Frontal cortex (tissue), 4 donors: ENCODE results near the gene NBEAL2. TPM values are rescaled to one million over a fixed set of nuclear protein-coding genes. Genes with fewer than 3 reads are reported as not detected.

ENCODE experiments used
- DNase-seq, 2 donors: peaks; one replicate each; pipeline ENCODE4 v3.0.0; 2012; ENCODE audit warnings: low spot score in 2 of 2
- FAIRE-seq: peaks from 2 replicates; lab custom pipeline; 2012; peaks lifted over from hg19 to GRCh38; lab: Jason Lieb, UNC
- total RNA-seq: library from RNA; depleted of rRNA; stranded (reverse); fragments of >200 nt; gene quantifications from one replicate; pipeline ENCODE4 v1.2.3, GENCODE V29; 2014
- donor health status: control.
- donor health status: control.
- donor health status: control.

The NBEAL2 gene
- total RNA-seq, 1 donor from 2014 or later: 4.9 TPM

DNA sequence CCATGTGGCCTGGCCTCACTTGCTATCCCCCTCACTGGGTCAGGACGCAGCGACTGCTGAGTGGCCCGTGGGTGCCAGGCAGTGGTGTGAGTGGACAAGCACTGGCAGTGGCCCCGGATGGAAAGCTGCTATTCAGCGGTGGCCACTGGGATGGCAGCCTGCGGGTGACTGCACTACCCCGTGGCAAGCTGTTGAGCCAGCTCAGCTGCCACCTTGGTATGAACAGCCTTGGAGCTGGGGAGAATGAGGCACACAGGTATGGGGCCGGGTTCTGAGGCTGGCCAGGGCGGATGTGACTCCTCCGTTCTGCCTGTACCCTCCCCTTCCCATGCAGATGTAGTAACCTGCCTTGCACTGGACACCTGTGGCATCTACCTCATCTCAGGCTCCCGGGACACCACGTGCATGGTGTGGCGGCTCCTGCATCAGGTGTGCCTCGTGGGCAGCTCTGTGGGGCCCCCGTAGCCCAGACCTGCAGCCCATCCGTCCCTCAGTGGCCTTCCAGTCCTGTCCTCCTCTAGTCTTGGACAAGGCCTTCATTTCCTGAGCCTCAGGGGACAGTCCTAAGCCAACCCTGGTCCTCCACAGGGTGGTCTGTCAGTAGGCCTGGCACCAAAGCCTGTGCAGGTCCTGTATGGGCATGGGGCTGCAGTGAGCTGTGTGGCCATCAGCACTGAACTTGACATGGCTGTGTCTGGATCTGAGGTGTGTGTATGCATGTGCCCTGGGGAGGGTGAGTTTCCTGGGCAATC, 28.2 kb downstream of the NBEAL2 start:
- no peak for FAIRE-seq
- peak in 1 of 2 donors; percentile 15 for DNase-seq

DNA sequence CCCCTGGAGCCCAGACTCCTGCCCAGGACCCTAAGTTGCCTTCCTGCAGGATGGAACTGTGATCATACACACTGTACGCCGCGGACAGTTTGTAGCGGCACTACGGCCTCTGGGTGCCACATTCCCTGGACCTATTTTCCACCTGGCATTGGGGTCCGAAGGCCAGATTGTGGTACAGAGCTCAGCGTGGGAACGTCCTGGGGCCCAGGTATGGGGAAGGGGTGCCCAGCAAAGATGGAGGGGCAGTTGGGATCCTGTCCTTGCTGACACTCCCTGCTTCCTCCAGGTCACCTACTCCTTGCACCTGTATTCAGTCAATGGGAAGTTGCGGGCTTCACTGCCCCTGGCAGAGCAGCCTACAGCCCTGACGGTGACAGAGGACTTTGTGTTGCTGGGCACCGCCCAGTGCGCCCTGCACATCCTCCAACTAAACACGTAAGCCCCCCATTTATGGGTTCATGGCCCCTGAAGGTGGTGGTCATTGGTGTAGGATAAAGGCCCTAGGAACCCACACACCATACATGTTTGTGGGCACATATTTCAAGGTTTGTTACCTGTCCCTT, 28.8 kb downstream of the NBEAL2 start:
- FAIRE-seq: no peak
- DNase-seq: no peak

DNA sequence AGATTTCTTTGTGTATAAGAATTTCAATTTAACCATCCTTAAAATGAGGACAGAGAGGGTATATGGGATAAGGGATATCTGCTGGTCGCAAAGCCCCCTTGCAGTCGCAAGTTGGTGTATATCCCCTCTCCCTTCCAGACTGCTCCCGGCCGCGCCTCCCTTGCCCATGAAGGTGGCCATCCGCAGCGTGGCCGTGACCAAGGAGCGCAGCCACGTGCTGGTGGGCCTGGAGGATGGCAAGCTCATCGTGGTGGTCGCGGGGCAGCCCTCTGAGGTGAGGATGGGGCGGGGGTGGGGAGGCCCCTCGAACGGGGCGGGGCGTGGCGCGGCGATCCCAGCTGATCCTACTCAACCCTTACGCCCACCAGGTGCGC, 29.4 kb downstream of the NBEAL2 start:
- FAIRE-seq (no peak), DNase-seq (no peak)

DNA sequence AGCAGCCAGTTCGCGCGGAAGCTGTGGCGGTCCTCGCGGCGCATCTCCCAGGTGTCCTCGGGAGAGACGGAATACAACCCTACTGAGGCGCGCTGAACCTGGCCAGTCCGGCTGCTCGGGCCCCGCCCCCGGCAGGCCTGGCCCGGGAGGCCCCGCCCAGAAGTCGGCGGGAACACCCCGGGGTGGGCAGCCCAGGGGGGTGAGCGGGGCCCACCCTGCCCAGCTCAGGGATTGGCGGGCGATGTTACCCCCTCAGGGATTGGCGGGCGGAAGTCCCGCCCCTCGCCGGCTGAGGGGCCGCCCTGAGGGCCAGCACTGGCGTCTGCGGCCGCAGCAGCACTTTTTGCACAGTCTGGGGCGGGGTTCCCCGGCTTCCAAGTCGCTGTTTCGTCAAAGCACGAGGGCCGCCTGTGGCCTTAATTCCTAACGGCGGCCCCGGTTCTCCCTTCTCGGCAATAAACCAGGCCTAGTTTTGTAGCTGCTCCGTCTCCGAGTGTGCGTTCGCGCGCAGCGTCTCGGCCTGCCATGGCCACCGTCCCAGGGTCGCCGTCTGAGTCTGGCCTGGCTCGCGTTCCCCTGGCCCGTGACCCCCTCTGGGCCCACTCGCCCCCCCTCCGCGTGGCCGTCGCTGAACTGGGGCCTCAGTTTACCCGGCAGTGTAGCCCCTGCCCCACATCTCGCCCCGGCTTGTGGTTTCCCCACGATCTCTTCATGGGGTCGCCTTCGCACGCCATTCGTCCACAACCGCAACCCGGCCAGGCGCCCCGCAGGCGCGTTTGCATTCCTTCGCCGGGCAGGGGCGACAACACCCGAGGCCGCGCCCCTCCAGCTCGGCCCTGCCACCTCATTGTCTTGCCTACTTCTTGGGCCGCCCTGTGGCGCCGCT, 30.0 kb downstream of the NBEAL2 start:
- FAIRE-seq: no peak

DNA sequence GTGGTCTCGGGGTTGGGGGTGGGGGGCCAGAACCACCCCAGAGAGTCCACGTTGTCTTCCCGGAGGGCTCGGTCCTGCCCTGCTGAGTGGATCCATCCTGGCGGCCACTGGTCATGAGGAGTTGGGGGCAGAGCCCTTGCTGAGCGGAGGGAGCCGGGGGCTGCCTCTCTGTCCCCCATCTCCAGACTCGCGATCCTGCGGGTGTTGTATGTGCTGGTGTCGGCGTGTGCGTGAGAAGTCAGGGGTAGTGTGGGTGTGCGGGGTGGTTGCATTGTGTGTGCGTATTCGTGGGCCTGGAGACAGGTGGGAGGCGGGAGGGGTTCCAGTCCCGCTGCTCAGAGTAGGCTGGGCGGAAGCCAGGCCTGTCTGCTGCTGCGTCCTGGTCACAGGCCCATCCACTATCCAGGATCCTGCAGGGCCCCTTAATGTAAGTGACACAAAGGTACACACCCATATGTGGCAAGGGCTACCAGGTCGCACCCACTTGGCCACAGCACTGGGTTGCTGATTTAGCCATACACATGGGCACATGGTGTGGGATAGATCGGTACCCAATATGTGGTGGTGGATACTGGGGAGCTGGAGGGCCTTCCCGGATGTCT, 30.7 kb downstream of the NBEAL2 start:
- DNase-seq (peak in 1 of 2 donors; percentile 30), FAIRE-seq (no peak)

More for the DNA sequence above, 30.0 kb downstream of the NBEAL2 start:
- peak; percentile 98 to 100 for DNase-seq

DNA sequence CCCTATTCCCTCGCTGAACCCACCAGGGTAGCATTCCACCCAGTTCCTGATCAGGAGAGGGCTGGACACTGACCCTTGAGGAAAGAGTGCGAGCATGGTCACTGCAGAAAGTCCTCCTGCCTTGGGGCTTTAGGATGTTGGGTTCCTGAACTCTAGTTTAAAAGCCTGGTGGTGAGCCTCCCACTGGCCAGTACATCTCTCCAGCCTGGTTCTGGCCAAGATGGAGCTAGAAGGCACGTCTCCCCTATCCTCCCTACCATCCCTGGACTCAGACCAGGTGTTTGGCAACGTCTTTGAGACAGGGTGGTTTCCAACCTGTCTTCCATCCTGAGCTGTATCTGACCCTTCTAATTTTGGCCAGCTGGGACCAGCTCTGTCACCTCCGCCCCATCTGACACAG, 31.4 kb downstream of the NBEAL2 start:
- FAIRE-seq (no peak), DNase-seq (no peak)

DNA sequence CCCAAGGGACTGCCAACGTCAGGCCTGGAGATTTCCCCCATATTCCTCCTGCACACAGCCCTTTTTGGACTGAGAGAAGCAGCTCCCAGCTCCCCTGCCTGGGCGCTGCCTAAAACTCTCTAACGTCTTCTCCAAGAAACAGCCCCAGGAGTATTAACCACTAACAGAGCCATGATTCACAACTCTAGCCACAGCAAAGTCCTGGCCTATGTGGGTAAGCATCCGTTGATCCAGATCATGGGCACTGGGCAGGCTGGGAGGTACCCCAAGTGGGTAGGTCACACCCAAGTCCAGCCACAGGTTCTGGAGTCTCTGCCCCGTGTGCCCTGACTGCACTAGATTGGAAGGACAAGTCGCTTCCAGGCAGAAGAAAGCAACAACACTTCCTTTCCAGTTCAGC, 31.9 kb downstream of the NBEAL2 start:
- FAIRE-seq: no peak

DNA sequence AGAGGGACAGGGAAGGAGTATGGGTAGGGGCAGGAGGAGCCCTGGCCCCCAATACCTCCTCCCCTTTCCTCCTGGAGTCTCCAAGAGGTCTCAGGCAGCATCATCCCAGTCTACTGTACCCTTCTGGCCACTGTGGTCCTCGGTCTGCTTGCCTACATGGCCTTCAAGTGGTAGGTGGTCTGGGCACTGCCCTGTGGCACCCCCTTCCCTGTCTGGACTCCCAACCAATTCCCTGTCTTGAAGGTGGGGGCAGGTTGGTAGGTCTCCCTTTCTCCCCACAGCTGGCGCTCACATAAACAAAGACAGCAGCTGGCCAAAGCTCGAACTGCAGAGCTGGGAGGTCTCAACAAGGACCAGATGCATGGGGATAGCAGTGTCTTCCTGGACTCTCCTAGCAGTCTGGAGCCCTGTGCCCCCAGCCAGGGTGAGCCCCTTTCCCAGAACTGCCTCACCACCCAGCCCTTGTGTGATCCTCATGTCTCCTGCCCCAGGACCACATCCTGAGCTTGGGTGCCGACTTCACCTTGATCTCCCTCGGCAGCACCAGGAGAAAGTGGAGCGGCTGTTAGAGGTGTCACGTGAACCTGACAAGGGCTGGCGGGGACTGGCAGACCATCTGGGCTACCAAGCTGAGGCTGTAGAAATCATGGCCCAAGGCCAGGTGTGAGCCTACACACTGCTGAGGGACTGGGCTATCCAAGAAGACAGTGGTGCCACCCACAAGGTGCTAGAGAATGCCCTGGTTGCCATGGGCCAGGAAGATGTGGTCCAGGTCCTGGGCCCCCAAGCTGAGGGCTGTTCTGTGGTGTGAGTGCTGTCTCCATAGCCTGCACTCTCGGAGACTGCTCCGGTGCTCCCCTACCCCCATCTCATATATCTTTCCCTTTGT, 33.1 kb downstream of the NBEAL2 start:
- FAIRE-seq: no peak
- peak in 1 of 2 donors; percentile 24 for DNase-seq

More for the DNA sequence above, 31.9 kb downstream of the NBEAL2 start:
- DNase-seq: no peak

DNA sequence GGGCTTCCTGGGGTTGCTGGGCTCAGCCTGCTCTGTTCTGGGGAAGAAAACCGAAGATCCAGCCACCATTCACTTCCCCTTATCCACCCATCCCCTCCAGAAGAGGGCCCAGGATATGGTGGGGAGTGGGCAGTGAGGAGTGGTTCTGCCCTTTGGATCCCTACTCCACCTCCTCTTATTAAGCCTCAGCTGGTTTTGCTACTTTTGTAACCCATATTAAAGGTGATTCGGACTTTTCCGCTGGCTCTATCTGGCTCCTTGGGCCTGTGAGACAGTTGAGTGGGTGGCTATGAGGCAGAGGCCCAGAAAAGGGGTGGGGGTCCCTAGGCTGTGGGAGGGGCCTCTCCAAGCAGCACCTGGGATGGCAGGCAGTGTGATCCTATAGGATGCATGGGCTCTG, 33.8 kb downstream of the NBEAL2 start:
- DNase-seq (no peak), FAIRE-seq (no peak)

DNA sequence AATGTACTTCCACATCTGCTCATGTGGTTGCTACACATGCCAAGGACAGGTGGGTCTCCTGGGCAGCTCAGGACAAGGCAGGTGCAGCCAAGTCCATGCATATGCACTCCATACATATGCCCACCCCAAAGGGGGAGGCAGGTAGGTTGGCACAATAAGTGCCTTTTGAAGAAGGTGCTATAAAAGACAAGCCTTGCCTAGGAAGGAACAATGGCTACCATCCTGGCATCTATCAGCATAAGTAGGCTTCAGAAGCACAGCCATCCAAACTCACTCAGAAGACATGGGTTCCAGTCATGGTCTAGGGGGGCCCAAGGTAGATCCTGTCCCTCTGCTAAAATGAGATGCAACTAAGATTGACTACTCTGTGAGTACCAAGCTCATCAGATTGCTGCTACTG, 34.6 kb downstream of the NBEAL2 start:
- no peak for FAIRE-seq
- DNase-seq: no peak

DNA sequence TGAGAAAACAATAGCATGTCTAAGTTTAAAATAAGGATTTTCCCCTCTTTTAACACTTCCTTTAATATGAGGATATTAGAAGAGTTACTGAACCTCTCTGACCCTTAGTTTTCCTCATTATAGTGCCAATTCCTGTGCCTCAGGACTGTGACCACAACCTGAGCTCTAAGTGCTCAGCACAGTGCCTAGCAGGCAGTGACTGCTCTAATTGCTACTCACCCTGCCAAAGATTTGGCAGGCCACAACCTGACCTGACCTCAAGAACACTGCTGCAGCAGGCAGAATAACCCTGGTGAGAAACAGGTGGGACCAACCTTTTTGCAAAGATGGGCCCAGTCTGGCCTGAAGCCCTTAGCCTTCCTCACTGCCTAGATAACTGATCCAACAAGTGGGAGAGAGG, 35.7 kb downstream of the NBEAL2 start:
- DNase-seq (no peak), FAIRE-seq (no peak)

DNA sequence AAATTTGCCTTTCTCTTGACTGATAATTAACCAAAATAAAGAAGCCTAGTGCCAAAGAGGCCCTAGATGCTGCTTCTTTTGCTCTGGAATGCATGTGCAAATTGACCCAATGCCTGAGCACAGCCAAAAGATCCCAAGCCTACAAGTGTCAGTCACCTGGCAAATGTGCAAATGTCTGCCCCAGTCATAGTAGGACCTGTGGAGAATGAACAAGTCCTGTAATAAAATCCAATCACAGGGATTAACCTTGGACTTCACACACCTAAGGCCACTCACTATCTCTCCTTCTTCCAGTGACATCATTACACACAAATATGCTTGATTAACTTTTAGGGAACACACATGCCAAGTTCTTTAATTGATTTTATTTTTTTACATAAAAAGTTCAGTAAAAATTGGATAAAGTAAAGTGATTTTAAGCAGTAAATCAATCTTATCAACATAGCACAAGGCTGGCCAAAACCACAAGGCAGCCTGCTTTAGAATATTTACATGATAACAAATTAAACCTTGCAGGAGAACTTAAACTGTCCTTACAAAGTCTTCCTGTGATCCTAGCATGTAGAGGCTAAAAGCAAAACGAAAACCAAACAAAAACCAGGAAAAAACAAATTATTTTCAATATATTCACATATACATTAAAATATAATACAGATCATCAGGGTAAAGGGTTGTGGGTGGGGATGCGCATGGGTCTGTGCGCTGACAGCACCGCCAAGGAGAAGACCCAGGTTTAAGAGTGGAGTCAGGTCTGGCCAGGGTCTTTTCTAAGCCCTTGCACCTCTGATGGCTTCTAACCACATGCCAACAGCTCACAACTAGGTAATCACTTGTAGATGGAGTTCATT, 36.8 kb downstream of the NBEAL2 start:
- FAIRE-seq (no peak), DNase-seq (no peak)

DNA sequence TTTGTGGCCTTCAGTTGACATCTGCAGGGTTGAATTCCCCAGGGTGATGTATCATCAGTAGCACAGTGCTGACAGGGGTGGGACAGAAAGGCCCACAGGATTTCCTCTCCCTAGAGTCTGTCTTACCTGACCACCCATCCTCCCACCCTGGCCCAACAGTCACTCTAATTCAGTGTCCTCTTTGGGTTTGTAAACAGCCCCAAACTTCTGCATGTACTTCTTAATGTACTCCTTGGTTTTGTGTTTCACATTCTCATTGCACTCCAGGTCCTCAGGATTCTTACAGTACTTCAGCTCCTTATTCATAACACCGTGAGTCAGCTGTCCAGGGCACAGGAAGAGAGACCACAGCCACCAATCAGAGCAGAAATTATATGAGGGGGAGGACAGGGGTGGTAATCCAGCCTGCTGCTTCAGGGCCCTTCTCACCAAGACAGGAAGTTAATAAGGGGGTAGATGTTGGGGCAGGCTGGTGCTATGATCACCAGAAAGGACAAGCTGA, 37.5 kb downstream of the NBEAL2 start:
- DNase-seq: no peak
- FAIRE-seq: no peak

DNA sequence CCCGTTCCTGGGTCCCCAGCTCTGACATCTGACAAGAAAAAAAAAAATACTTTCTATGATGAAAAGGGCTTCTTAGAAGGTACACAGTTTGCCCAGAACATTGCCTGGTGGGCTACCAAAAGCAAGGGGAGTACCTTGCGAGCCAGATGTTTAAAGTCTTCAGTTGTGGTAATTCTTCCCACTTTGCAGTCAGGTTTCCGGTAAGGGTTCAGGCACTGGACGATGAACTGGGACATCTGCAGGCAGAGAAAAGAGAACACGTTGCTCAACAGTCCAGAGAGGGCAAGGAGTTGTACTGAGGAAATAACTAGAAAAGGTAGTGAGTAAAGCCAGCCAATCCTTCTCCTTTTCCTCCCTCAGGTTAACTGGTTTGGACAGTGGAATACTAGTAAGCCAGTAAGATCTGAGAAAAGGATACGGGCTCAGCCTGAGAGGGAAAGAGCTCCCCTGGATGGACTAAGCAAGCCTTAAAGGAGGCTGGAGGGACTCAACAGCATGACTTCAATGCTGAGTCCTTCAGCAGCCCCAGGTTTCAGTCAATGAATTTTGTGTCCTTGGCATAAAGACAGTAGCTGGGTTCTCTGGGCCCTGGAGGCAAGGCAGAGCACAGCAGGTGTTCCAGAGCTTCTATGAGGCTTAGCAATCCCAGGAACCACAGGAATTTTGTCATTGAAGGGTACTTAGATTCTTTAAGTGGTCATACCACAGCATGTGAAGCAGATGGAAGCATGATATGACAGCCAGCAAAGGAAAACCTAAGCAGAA, 38.2 kb downstream of the NBEAL2 start:
- no peak for FAIRE-seq

DNA sequence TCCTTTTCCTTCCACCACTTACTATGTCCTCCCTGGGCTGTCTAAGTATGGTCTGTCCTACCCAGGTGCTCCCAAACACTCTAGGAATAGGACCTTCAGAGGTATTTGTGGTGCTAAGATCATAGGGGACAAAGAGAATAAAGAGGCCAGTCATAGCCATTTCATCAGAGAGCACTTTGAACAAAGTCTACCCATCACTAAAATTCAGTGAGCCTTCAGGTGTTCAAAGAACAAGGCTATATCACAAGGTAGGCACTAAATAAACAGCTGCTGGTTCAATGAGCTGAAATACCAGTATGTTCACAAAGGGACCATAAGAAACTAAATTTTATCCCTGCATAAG, 38.8 kb downstream of the NBEAL2 start:
- DNase-seq: no peak
- no peak for FAIRE-seq

More for the DNA sequence above, 38.2 kb downstream of the NBEAL2 start:
- no peak for DNase-seq

DNA sequence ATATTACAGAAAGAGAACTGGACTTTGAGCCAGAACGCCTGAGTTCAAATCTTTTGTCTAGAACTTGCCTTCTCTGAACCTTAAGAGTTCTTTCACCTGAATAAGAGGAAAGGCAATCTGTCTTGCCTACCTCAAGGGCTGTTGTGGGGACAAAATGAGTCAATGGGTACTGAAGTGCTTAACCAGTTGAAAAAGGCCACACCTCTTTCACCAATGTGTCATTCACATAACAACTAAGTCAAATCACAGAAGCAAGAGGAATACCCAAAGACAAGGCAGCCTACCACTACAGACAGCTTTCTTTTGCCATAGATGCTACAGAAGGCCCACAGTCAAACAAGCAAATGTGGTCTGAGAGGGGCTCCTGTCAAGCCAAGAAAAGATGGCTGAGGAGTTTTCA, 39.7 kb downstream of the NBEAL2 start:
- no peak for FAIRE-seq
- DNase-seq: no peak

DNA sequence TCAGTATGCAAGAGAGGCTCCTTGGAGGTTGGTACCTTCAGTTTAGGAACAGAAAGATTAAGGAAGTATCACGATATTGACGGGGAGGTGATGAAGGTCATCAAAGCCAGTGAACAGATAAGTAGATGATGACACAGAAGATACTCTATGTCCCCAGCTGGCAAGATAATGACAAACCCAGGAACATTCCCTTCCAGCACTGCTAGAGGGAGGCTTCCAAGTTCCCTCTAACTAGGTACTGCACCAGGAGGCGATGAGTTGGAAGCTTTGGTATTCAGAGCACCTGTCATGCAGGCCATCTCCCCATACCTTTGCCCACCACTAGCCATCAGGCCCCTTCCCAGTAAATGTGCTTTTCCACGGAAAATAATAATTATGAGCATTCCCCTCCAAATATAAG, 40.8 kb downstream of the NBEAL2 start:
- DNase-seq (no peak), FAIRE-seq (no peak)

DNA sequence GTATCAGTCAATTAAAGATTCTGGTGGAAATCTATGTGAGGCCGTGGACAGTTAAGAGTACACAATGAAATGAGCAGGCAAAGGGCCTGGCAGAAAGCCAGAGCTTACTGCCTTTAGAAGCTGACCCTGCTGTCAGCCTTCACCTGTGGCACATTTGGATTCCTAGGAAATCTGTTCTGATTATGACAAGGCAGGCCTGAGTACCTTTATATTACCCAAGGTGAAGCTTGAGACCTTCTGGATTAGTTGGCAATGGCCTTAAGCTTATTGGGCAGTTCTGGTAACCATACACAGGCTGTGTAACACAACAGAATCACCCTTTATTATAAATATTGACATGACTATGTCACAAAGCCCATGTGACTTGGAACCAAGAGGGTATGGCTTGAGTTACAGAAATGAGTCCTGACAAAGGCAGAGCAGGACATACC, 43.2 kb downstream of the NBEAL2 start:
- FAIRE-seq (no peak), DNase-seq (no peak)
